Left lung (tissue), 10 donors: ENCODE measurements around the gene LIMK2. TPM values are rescaled to one million over a fixed set of nuclear protein-coding genes. Genes with fewer than 3 reads are reported as not detected.
A peak's percentile ranks its signal among the peaks of the same experiment; 100 is the strongest.
"Not testable (repeated sequence)": the region's sequence is repeated elsewhere in the genome, so short reads cannot be mapped to it uniquely, and the experiment has no call there.

Experiments used
- ATAC-seq: fragments of 200-7000 bp; cut with Tn5 transposase; one replicate; pipeline ENCODE4 v1.9.1; 2020; ENCODE audit warnings: moderate library complexity
- DNase-seq, 4 donors: peaks; one replicate each; pipeline ENCODE4 v3.0.0-alpha.2; 2013 to 2020
- H3K27ac ChIP-seq, 2 donors: fragments of 200-600 bp; sonication (generic) in 1 of 2; one replicate each; pipeline versions ENCODE4 v1.5.0 to v1.8.0; 2020 to 2021
- H3K27me3 ChIP-seq, 2 donors: fragments of 200-600 bp; sonication (generic) in 1 of 2; one replicate each; pipeline versions ENCODE4 v1.5.0 to v1.8.0; 2020 to 2021
- H3K36me3 ChIP-seq, 2 donors: fragments of 200-600 bp; sonication (generic) in 1 of 2; one replicate each; pipeline versions ENCODE4 v1.5.0 to v1.8.0; 2020 to 2021
- H3K4me1 ChIP-seq, 2 donors: fragments of 200-600 bp; one replicate each; pipeline ENCODE4 v1.8.0; 2021
- H3K4me3 ChIP-seq, 2 donors: fragments of 200-600 bp; sonication (generic) in 1 of 2; one replicate each; pipeline versions ENCODE4 v1.5.0 to v1.8.0; 2020 to 2021; ENCODE audit warnings: mild to moderate bottlenecking in 1 of 2
- H3K9me3 ChIP-seq, 2 donors: fragments of 200-600 bp; sonication (generic) in 1 of 2; one replicate each; pipeline versions ENCODE4 v1.5.0 to v1.8.0; 2020 to 2021
- intact Hi-C, 2 donors: fragments of 100-400 bp; cut with DNase I; formaldehyde crosslinking; loops; one replicate each; pipeline versions ENCODE4 v1.11.2 to v1.14.2; 2022
- polyA plus RNA-seq, 6 donors: library from polyadenylated mRNA; unstranded; fragments of 120-200 nt; gene quantifications; one replicate each; pipeline ENCODE4 v1.2.1, GENCODE V29; 2013; ENCODE audit not compliant: insufficient read length in 6 of 6
- total RNA-seq, 2 donors: library from RNA; stranded (reverse); fragmentation: NEBNext Ultra II Directional; extraction: Animal tissue kit (Norgen Biotek cat#: 25700); gene quantifications; one replicate each; pipeline ENCODE4 v1.2.1, GENCODE V29; 2021
- TF ChIP-seq, protein P1 (sequence below), 2 donors: fragments of 200-600 bp; sonication (generic) in 1 of 2; IDR thresholded peaks; one replicate each; pipeline versions ENCODE4 v1.5.0 to v1.8.0; 2021; ENCODE audit warnings: antibody characterized with exemption in 2 of 2
- donor health status: DM: no; HTN: yes; CAD: no.
- donor health status: DM: no; HTN: no; CAD: no.

Gene LIMK2
- total and polyA plus RNA-seq, 8 donors: 47.4 to 87.6 (median 53.6) TPM

DNA sequence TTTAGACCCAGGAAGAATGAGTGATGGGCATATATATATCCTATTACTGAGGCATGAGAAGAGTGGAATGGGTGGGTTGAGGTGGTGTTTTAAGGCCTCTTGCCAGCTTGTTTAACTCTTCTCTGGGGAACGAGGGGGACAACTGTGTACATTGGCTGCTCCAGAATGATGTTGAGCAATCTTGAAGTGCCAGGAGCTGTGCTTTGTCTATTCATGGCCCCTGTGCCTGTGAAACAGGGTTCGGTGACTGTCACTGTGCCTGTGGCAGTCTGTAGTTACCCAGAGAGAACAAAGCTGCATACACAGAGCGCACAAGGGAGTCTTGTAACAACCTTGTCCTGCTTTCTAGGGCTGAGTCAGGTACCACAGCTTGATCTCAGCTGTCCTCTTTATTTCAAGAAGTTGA is 11.7 kb downstream of the LIMK2 start:
- Histone ChIP-seq H3K36me3 (peaks cover 0 to 28% of the 10 kb centered on the region in 2 donors), H3K4me1 (peaks cover 12 to 85% of the 10 kb centered on the region in 2 donors), H3K27me3 (no peaks in the 10 kb centered on the region), H3K4me3 (no peak overlapping the region), H3K9me3 (no peaks in the 10 kb centered on the region), H3K27ac (peak overlapping the region in 1 of 2 donors; percentile 90)
- peak; percentile 67 for ATAC-seq
- TF ChIP-seq, protein P1, sequence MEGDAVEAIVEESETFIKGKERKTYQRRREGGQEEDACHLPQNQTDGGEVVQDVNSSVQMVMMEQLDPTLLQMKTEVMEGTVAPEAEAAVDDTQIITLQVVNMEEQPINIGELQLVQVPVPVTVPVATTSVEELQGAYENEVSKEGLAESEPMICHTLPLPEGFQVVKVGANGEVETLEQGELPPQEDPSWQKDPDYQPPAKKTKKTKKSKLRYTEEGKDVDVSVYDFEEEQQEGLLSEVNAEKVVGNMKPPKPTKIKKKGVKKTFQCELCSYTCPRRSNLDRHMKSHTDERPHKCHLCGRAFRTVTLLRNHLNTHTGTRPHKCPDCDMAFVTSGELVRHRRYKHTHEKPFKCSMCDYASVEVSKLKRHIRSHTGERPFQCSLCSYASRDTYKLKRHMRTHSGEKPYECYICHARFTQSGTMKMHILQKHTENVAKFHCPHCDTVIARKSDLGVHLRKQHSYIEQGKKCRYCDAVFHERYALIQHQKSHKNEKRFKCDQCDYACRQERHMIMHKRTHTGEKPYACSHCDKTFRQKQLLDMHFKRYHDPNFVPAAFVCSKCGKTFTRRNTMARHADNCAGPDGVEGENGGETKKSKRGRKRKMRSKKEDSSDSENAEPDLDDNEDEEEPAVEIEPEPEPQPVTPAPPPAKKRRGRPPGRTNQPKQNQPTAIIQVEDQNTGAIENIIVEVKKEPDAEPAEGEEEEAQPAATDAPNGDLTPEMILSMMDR (IDR thresholded peaks at IDR 0.05): no peak
- DNase-seq: no peak
- intact Hi-C loops: no loop called here

GRCh38 chr22:31224691-31225090 is 12.6 kb downstream of the LIMK2 start:
- H3K27me3 ChIP-seq: not testable (repeated sequence)

GRCh38 chr22:31227186-31227585 is 15.1 kb downstream of the LIMK2 start:
- Histone ChIP-seq H3K4me3 (no peak overlapping the region), H3K36me3 (peaks cover 0 to 20% of the 10 kb centered on the region in 2 donors), H3K4me1 (peaks cover 29 to 85% of the 10 kb centered on the region in 2 donors), H3K27ac (peak overlapping the region in 1 of 2 donors; percentile 96), H3K9me3 (no peaks in the 10 kb centered on the region), H3K27me3 (no peaks in the 10 kb centered on the region)
- intact Hi-C loops: no loop called here
- ATAC-seq (no peak), DNase-seq (no peak)
- TF ChIP-seq, protein P1 (IDR thresholded peaks at IDR 0.05): no peak

More at GRCh38 chr22:31224691-31225090, 12.6 kb downstream of the LIMK2 start:
- intact Hi-C loops, ATAC-seq, H3K4me3 ChIP-seq, H3K9me3 ChIP-seq, DNase-seq: not testable (repeated sequence)
- H3K27ac ChIP-seq: peak overlapping the region in 1 of 2 donors; percentile 90
- peaks cover 0 to 20% of the 10 kb centered on the region in 2 donors for H3K36me3 ChIP-seq
- peaks cover 17 to 85% of the 10 kb centered on the region in 2 donors for H3K4me1 ChIP-seq

- Histone ChIP-seq H3K27me3 (no peaks in the 10 kb centered on the region), H3K4me1 (peaks cover 28 to 85% of the 10 kb centered on the region in 2 donors), H3K36me3 (peaks cover 0 to 20% of the 10 kb centered on the region in 2 donors), H3K9me3 (no peaks in the 10 kb centered on the region), H3K4me3 (peak overlapping the region in 1 of 2 donors; percentile 13), H3K27ac (peak overlapping the region; percentile 73 to 96)
- intact Hi-C loops: no loop called here
- TF ChIP-seq, protein P1 (IDR thresholded peaks at IDR 0.05): no peak
- ATAC-seq (peak; percentile 19), DNase-seq (peak in 2 of 4 donors; percentile 67 to 85)
These were observed 17.4 kb downstream of the LIMK2 start for GRCh38 chr22:31229402-31230079.

GRCh38 chr22:31230155-31230870 is 18.2 kb downstream of the LIMK2 start:
- Histone ChIP-seq H3K4me1 (peaks cover 28 to 86% of the 10 kb centered on the region in 2 donors), H3K36me3 (peaks cover 0 to 20% of the 10 kb centered on the region in 2 donors), H3K4me3 (peak overlapping the region in 1 of 2 donors; percentile 13), H3K27ac (peak overlapping the region; percentile 73 to 96), H3K27me3 (no peaks in the 10 kb centered on the region), H3K9me3 (no peaks in the 10 kb centered on the region)
- TF ChIP-seq, protein P1 (IDR thresholded peaks at IDR 0.05): no peak
- no peak for DNase-seq
- intact Hi-C loops: no loop called here
- peak; percentile 53 for ATAC-seq
